Coronary artery (tissue), 2 donors: ENCODE measurements around the gene ATP6V1G1.
"Not testable (repeated sequence)": the region's sequence is repeated elsewhere in the genome, so short reads cannot be mapped to it uniquely, and the experiment has no call there.

Source experiments
- DNase-seq: peaks from one replicate; pipeline ENCODE4 v3.0.0-alpha.2; 2017; ENCODE audit warnings: low spot score
- H3K27ac ChIP-seq, 2 donors: fragments of 200-600 bp; sonication (generic); one replicate each; pipeline ENCODE4 v1.5.1; 2016 to 2019
- H3K4me3 ChIP-seq: fragments of 200-600 bp; sonication (generic); 2 replicates; pipeline ENCODE4 v1.5.1; 2016; ENCODE audit warnings: mild to moderate bottlenecking, moderate library complexity
- CTCF ChIP-seq: fragments of 200-600 bp; sonication (generic); IDR thresholded peaks from one replicate; pipeline ENCODE4 v1.5.1; 2019; ENCODE audit warnings: antibody characterized with exemption

ATP6V1G1 gene

GRCh38 chr9:114560956-114561355 is 26.6 kb upstream of the ATP6V1G1 start:
- no peak for TF ChIP-seq CTCF
- DNase-seq: no peak
- Histone ChIP-seq H3K27ac (no peak overlapping the region), H3K4me3 (no peak overlapping the region)

GRCh38 chr9:114561771-114562170 is 25.8 kb upstream of the ATP6V1G1 start:
- Histone ChIP-seq H3K4me3 (no peak overlapping the region), H3K27ac (no peak overlapping the region)
- no peak for TF ChIP-seq CTCF
- DNase-seq: no peak

- Histone ChIP-seq H3K4me3 (no peak overlapping the region), H3K27ac (no peak overlapping the region)
- no peak for TF ChIP-seq CTCF
- DNase-seq: no peak
Measured at GRCh38 chr9:114565204-114565603, 22.4 kb upstream of the ATP6V1G1 start.

GRCh38 chr9:114570742-114571141 is 16.8 kb upstream of the ATP6V1G1 start:
- Histone ChIP-seq H3K4me3 (no peak overlapping the region), H3K27ac (no peak overlapping the region)
- no peak for DNase-seq
- TF ChIP-seq CTCF: no peak

GRCh38 chr9:114571391-114571790 is 16.2 kb upstream of the ATP6V1G1 start:
- no peak for TF ChIP-seq CTCF
- Histone ChIP-seq H3K4me3 (no peak overlapping the region), H3K27ac (no peak overlapping the region)
- no peak for DNase-seq

- Histone ChIP-seq H3K27ac (no peak overlapping the region), H3K4me3 (no peak overlapping the region)
Measured at GRCh38 chr9:114572199-114572598, 15.4 kb upstream of the ATP6V1G1 start.

GRCh38 chr9:114574438-114574837 is 13.1 kb upstream of the ATP6V1G1 start:
- DNase-seq: no peak
- TF ChIP-seq CTCF: no peak
- Histone ChIP-seq H3K4me3 (no peak overlapping the region), H3K27ac (no peak overlapping the region)

More at GRCh38 chr9:114572199-114572598, 15.4 kb upstream of the ATP6V1G1 start:
- TF ChIP-seq CTCF: no peak
- no peak for DNase-seq

GRCh38 chr9:114576779-114577178 is 10.8 kb upstream of the ATP6V1G1 start:
- DNase-seq, H3K27ac ChIP-seq, H3K4me3 ChIP-seq: not testable (repeated sequence)

GRCh38 chr9:114578134-114578533 is 9.4 kb upstream of the ATP6V1G1 start:
- DNase-seq, H3K4me3 ChIP-seq, H3K27ac ChIP-seq: not testable (repeated sequence)
